HCT116 (cell line): ENCODE measurements around the gene GKN1. TPM values are rescaled to one million over a fixed set of nuclear protein-coding genes. Genes with fewer than 3 reads are reported as not detected.

Source experiments
- ATAC-seq: fragments of 200-7000 bp; cut with Tn5 transposase; 2 replicates; pipeline ENCODE4 v1.9.1; 2020; ENCODE audit warnings: mild to moderate bottlenecking, moderate library complexity
- BruUV-seq: library from RNA; stranded (reverse); fragments of 400-500 nt; replicated peaks from 2 replicates; lab custom pipeline; 2021; lab: Mats Ljungman, UMichigan
- CTCF ChIA-PET: fragments of 300-600 bp; sonication (Branson Sonifier 250); formaldehyde crosslinking; loops from one replicate; lab custom pipeline; 2021; ENCODE audit warnings: antibody characterized with exemption; lab: Charles Lee
- POLR2A ChIA-PET: fragments of 300-600, 350-600 bp; sonication (Branson Sonifier 250); formaldehyde crosslinking; loops from one replicate; lab custom pipeline; 2021; ENCODE audit warnings: antibody characterized with exemption; lab: Charles Lee
- RAD21 ChIA-PET, 2 experiments: fragments of 300-600 bp; sonication (Branson Sonifier 250); formaldehyde crosslinking; loops; one replicate each; lab custom pipeline; 2023; ENCODE audit warnings: low total read pairs in 2 of 2; ENCODE audit not compliant: uncharacterized antibody in 2 of 2, unreplicated experiment in 2 of 2, low non-redundant PET in 1 of 2; lab: Charles Lee
- DNase-seq: peaks from one replicate; pipeline ENCODE4 v3.0.0-alpha.2; 2010; ENCODE audit warnings: low read depth, low spot score
- H2AFZ ChIP-seq: fragments of 200-600 bp; shearing (Covaris generic), sonication (generic); 2 replicates; pipeline ENCODE4 v1.6.1; 2017; ENCODE audit warnings: low read depth, mixed run types, mixed read lengths, antibody characterized with exemption, low read length; ENCODE audit not compliant: poor library complexity, severe bottlenecking
- H3K27ac ChIP-seq: 2 replicates; pipeline ENCODE4 v1.5.1; 2012; ENCODE audit warnings: low read depth, low read length
- H3K27me3 ChIP-seq: fragments of 200-600 bp; sonication (generic); 2 replicates; pipeline ENCODE4 v1.6.1; 2016; ENCODE audit warnings: mixed run types, low read length, mixed read lengths; ENCODE audit not compliant: insufficient read depth
- H3K36me3 ChIP-seq, 2 experiments: fragments of 200-500 bp in 1 of 2; fragments of 200-600 bp in 1 of 2; sonication (Bioruptor generic) in 1 of 2; sonication (generic) in 1 of 2; 2 replicates each; pipeline versions ENCODE4 v1.5.1 to v1.6.1; 2014 to 2016; ENCODE audit warnings: low read length in 2 of 2, inconsistent platforms in 1 of 2, mixed read lengths in 1 of 2, mixed run types in 1 of 2; ENCODE audit not compliant: insufficient read depth in 2 of 2, control insufficient read depth in 1 of 2
- H3K4me1 ChIP-seq, 2 experiments: fragments of 200-600 bp in 1 of 2; sonication (generic) in 1 of 2; 2 replicates each; pipeline versions ENCODE4 v1.5.1 to v1.6.1; 2012 to 2017; ENCODE audit warnings: low read length in 2 of 2, inconsistent platforms in 1 of 2, mild to moderate bottlenecking in 1 of 2, mixed read lengths in 1 of 2, mixed run types in 1 of 2, moderate library complexity in 1 of 2; ENCODE audit not compliant: insufficient read depth in 2 of 2, control insufficient read depth in 1 of 2
- H3K4me2 ChIP-seq: fragments of 200-600 bp; sonication (generic); 2 replicates; pipeline ENCODE4 v1.6.1; 2017; ENCODE audit warnings: mixed run types, low read length, mixed read lengths
- H3K4me3 ChIP-seq, 2 experiments: fragments of 200-600 bp in 1 of 2; sonication (generic) in 1 of 2; replicated peaks in 1 of 2; 2 replicates each; pipeline ENCODE4 v1.5.1; 2011 to 2016; ENCODE audit warnings: low read length in 2 of 2, control low read depth in 1 of 2, low read depth in 1 of 2, mild to moderate bottlenecking in 1 of 2, mixed read lengths in 1 of 2, mixed run types in 1 of 2
- H3K79me2 ChIP-seq: fragments of 200-600 bp; sonication (generic); 2 replicates; pipeline ENCODE4 v1.6.1; 2017; ENCODE audit warnings: mild to moderate bottlenecking, mixed run types, low read length, moderate library complexity, mixed read lengths; ENCODE audit not compliant: insufficient read depth
- H3K9ac ChIP-seq: fragments of 200-600 bp; sonication (generic); 2 replicates; pipeline ENCODE4 v1.6.1; 2016; ENCODE audit warnings: low read length, mixed read lengths
- H3K9me2 ChIP-seq: fragments of 200-600 bp; sonication (generic), shearing (Covaris generic); 2 replicates; pipeline ENCODE4 v1.6.1; 2017; ENCODE audit warnings: mixed run types, mild to moderate bottlenecking, moderate library complexity; ENCODE audit not compliant: insufficient read depth
- H3K9me3 ChIP-seq, 2 experiments: fragments of 200-500 bp in 1 of 2; fragments of 200-600 bp in 1 of 2; sonication (Bioruptor generic) in 1 of 2; sonication (generic) in 1 of 2; 2 replicates each; pipeline ENCODE4 v1.6.1; 2014 to 2017; ENCODE audit warnings: low read length in 2 of 2, mixed read lengths in 2 of 2, inconsistent platforms in 1 of 2, low read depth in 1 of 2, mild to moderate bottlenecking in 1 of 2, mixed run types in 1 of 2, moderate library complexity in 1 of 2; ENCODE audit not compliant: control insufficient read depth in 1 of 2, insufficient read depth in 1 of 2
- H4K20me1 ChIP-seq: fragments of 200-600 bp; sonication (generic), shearing (Covaris generic); 2 replicates; pipeline ENCODE4 v1.6.1; 2017; ENCODE audit warnings: mixed run types, mild to moderate bottlenecking, moderate library complexity; ENCODE audit not compliant: insufficient read depth
- CBX3 ChIP-seq: IDR thresholded peaks from 2 replicates; pipeline ENCODE4 v1.6.1; 2012; ENCODE audit warnings: low read depth
- CEBPB ChIP-seq: IDR thresholded peaks from 2 replicates; pipeline ENCODE4 v1.6.1; 2012; ENCODE audit warnings: low read depth
- CTCF ChIP-seq, 3 experiments: fragments of 200-600 bp in 1 of 3; sonication (generic) in 1 of 3; IDR thresholded peaks in 2 of 3; conservative IDR thresholded peaks in 1 of 3; 2 replicates each; pipeline ENCODE4 v1.5.1; 2012 to 2017; ENCODE audit warnings: low read depth in 2 of 3, low read length in 2 of 3, antibody characterized with exemption in 1 of 3, borderline replicate concordance in 1 of 3, control low read depth in 1 of 3, mild to moderate bottlenecking in 1 of 3, mixed read lengths in 1 of 3, mixed run types in 1 of 3, moderate library complexity in 1 of 3; ENCODE audit not compliant: insufficient read depth in 1 of 3
- EGR1 ChIP-seq: IDR thresholded peaks from 2 replicates; pipeline ENCODE4 v1.6.1; 2012; ENCODE audit warnings: low read depth
- EZH2 ChIP-seq: fragments of 200-600 bp; sonication (generic); IDR thresholded peaks from 2 replicates; pipeline ENCODE4 v1.6.1; 2017; ENCODE audit warnings: antibody characterized with exemption, mixed run types
- EZH2phosphoT487 ChIP-seq: fragments of 200-600 bp; IDR thresholded peaks from 2 replicates; pipeline ENCODE4 v1.6.1; 2018; ENCODE audit warnings: antibody characterized with exemption, borderline replicate concordance
- FOSL1 ChIP-seq: IDR thresholded peaks from 2 replicates; pipeline ENCODE4 v1.6.1; 2012; ENCODE audit warnings: low read depth
- JUND ChIP-seq: IDR thresholded peaks from 2 replicates; pipeline ENCODE4 v1.6.1; 2012
- POLR2A ChIP-seq: IDR thresholded peaks from 2 replicates; pipeline ENCODE4 v1.7.0; 2011; ENCODE audit warnings: borderline replicate concordance; ENCODE audit not compliant: insufficient read depth, insufficient read length; ENCODE audit errors: extremely low read depth
- POLR2AphosphoS5 ChIP-seq: IDR thresholded peaks from 2 replicates; pipeline ENCODE4 v1.6.1; 2011; ENCODE audit warnings: mild to moderate bottlenecking, low read depth, low read length, moderate library complexity
- SP1 ChIP-seq: IDR thresholded peaks from 2 replicates; pipeline ENCODE4 v1.6.1; 2012; ENCODE audit warnings: low read depth
- TCF7L2 ChIP-seq: IDR thresholded peaks from 2 replicates; pipeline ENCODE4 v1.7.0; 2011; ENCODE audit warnings: borderline replicate concordance, inconsistent platforms; ENCODE audit not compliant: insufficient read depth, insufficient read length; ENCODE audit errors: extremely low read depth
- YY1 ChIP-seq: IDR thresholded peaks from 2 replicates; pipeline ENCODE4 v1.6.1; 2011; ENCODE audit warnings: low read length, low read depth, moderate library complexity, mild to moderate bottlenecking; ENCODE audit not compliant: insufficient replicate concordance; ENCODE audit errors: extremely low read depth
- ZBTB33 ChIP-seq: IDR thresholded peaks from 2 replicates; pipeline ENCODE4 v1.6.1; 2011; ENCODE audit warnings: mild to moderate bottlenecking, low read length, moderate library complexity; ENCODE audit not compliant: insufficient replicate concordance; ENCODE audit errors: extremely low read depth
- ZNF274 ChIP-seq: fragments of 200-500 bp; sonication (Bioruptor generic); IDR thresholded peaks from 2 replicates; pipeline ENCODE4 v1.6.1; 2014; ENCODE audit warnings: mild to moderate bottlenecking, low read depth, low read length, inconsistent platforms
- intact Hi-C: fragments of 100-400 bp; cut with micrococcal nuclease; formaldehyde crosslinking; loops from 2 replicates; pipeline ENCODE4 v1.10.0; 2022
- total RNA-seq: library from RNA; stranded (reverse); gene quantifications from one replicate; pipeline ENCODE4 v1.2.1, GENCODE V29; 2021; ENCODE audit not compliant: unreplicated experiment

Gene GKN1
- total RNA-seq, 1 experiment from 2014 or later = not detected

GRCh38 chr2:68970566-68971265, 3.7 kb upstream of the GKN1 start (continued):
- no peak for TF ChIP-seq POLR2AphosphoS5
- TF ChIP-seq EGR1 = no peak
- TF ChIP-seq ZNF274 = no peak
- no peak for TF ChIP-seq TCF7L2

- ChIA-PET CTCF (no interaction called here), POLR2A (no interaction called here), RAD21 (no interaction called here)
- H3K4me1 ChIP-seq = peaks cover 0 to 14% of the 10 kb centered on the region in 2 experiments; a peak in 2 of 4 replicates
- no peak for DNase-seq
- H3K79me2 ChIP-seq = no peaks in the 10 kb centered on the region
- H4K20me1 ChIP-seq = no peaks in the 10 kb centered on the region
- BruUV-seq = no TSS peak
- peak overlapping the region; percentile 16 for H3K4me2 ChIP-seq
- H3K9me2 ChIP-seq = no peaks in the 10 kb centered on the region
- no peak overlapping the region for H3K4me3 ChIP-seq
- H3K36me3 ChIP-seq = no peaks in the 10 kb centered on the region
- peak; percentile 84; the same call in 1 of the 2 replicates for ATAC-seq
- intact Hi-C loops = no loop called here
- TF ChIP-seq ZBTB33 (no peak), EZH2 (no peak), FOSL1 (no peak), POLR2AphosphoS5 (no peak), CBX3 (no peak), POLR2A (no peak), CTCF (IDR thresholded peaks at IDR 0.05 in 2 of 3, conservative IDR thresholded peaks at IDR 0.05 in 1 of 3; ENCODE audit: borderline replicate concordance in 1 of 3, insufficient read depth in 1 of 3, low read depth in 2 of 3, low read length in 2 of 3) (no peak), YY1 (no peak), EZH2phosphoT487 (no peak), SP1 (no peak), CEBPB (no peak), JUND (no peak)
- H3K27ac ChIP-seq = no peak overlapping the region
- H3K9ac ChIP-seq = no peak overlapping the region
- no peaks in the 10 kb centered on the region for H3K9me3 ChIP-seq
- peak overlapping the region; percentile 32 for H2AFZ ChIP-seq
- H3K27me3 ChIP-seq = no peaks in the 10 kb centered on the region
Observed at GRCh38 chr2:68971591-68972231, 2.7 kb upstream of the GKN1 start.
